Midbrain (tissue), 1 donor: ENCODE results near the gene C1orf35.

ENCODE experiments used
- DNase-seq: peaks from one replicate; lab custom pipeline; 2025; lab: John Stamatoyannopoulos, UW

Gene C1orf35

GRCh38 chr1:228094432-228095016 lies 8.6 kb downstream of the C1orf35 start:
- no peak for DNase-seq

GRCh38 chr1:228093050-228093906 lies 9.8 kb downstream of the C1orf35 start:
- DNase-seq: no peak

- no peak for DNase-seq
These were observed 10.6 kb downstream of the C1orf35 start for GRCh38 chr1:228092342-228093049.

GRCh38 chr1:228091084-228091483 lies 12.0 kb downstream of the C1orf35 start:
- no peak for DNase-seq

GRCh38 chr1:228090613-228091081 lies 12.5 kb downstream of the C1orf35 start:
- no peak for DNase-seq

- DNase-seq: no peak
These were observed 13.4 kb downstream of the C1orf35 start for GRCh38 chr1:228089519-228090380.

GRCh38 chr1:228088586-228089498 lies 14.3 kb downstream of the C1orf35 start:
- no peak for DNase-seq

- DNase-seq: no peak
These were observed 15.3 kb downstream of the C1orf35 start for GRCh38 chr1:228087771-228088251.

- DNase-seq: no peak
These were observed 17.7 kb downstream of the C1orf35 start for GRCh38 chr1:228085287-228085951.

GRCh38 chr1:228084797-228085196 lies 18.3 kb downstream of the C1orf35 start:
- DNase-seq: no peak

- no peak for DNase-seq
These were observed 18.8 kb downstream of the C1orf35 start for GRCh38 chr1:228084325-228084724.

- DNase-seq: peak; percentile 17
These were observed 19.2 kb downstream of the C1orf35 start for GRCh38 chr1:228083871-228084278.

- no peak for DNase-seq
These were observed 19.9 kb downstream of the C1orf35 start for GRCh38 chr1:228082918-228083870.

- peak; percentile 96 for DNase-seq
These were observed 20.8 kb downstream of the C1orf35 start, which contains the start of gene ARF1 for GRCh38 chr1:228082214-228082917. ARF1 (plus strand) TSS chr1:228082708; CDS start chr1:228097115, 14,407 bp downstream.

GRCh38 chr1:228081578-228082213 lies 21.4 kb downstream of the C1orf35 start:
- no peak for DNase-seq

- DNase-seq: no peak
These were observed 22.0 kb downstream of the C1orf35 start for GRCh38 chr1:228081144-228081543.

- DNase-seq: no peak
These were observed 23.4 kb downstream of the C1orf35 start for GRCh38 chr1:228079601-228080263.
